Peyer's patch (tissue), 4 donors: Measurements from ENCODE around the gene KRTAP22-2. TPM values are rescaled to one million over a fixed set of nuclear protein-coding genes. Genes with fewer than 3 reads are reported as not detected.

ENCODE experiments used
- DNase-seq, 3 donors: peaks; one replicate each; pipeline ENCODE4 v3.0.0-alpha.2; 2017 to 2019
- H3K27ac ChIP-seq, 4 donors: fragments of 200-600 bp; sonication (generic); one replicate each; pipeline ENCODE4 v1.5.1; 2016 to 2019
- H3K27me3 ChIP-seq, 2 donors: fragments of 200-600 bp; sonication (generic); one replicate each; pipeline ENCODE4 v1.5.1; 2019
- H3K36me3 ChIP-seq, 3 donors: fragments of 200-600 bp; sonication (generic); one replicate each; pipeline ENCODE4 v1.5.1; 2016 to 2019
- H3K4me1 ChIP-seq, 4 donors: fragments of 200-600 bp; sonication (generic); one replicate each; pipeline ENCODE4 v1.5.1; 2016 to 2019
- H3K4me3 ChIP-seq, 4 donors: fragments of 200-600 bp; sonication (generic); 1 replicate in 3 of 4; 2 replicates in 1 of 4; pipeline ENCODE4 v1.5.1; 2016 to 2019; ENCODE audit warnings: mild to moderate bottlenecking in 1 of 4
- H3K9me3 ChIP-seq, 4 donors: fragments of 200-600 bp; sonication (generic); one replicate each; pipeline ENCODE4 v1.5.1; 2016 to 2019; ENCODE audit warnings: mild to moderate bottlenecking in 1 of 4
- POLR2A ChIP-seq, 2 donors: fragments of 450-650 bp; IDR thresholded peaks; one replicate each; pipeline ENCODE4 v1.5.1; 2017; ENCODE audit warnings: antibody characterized with exemption in 2 of 2, mild to moderate bottlenecking in 2 of 2, moderate library complexity in 2 of 2
- total RNA-seq, 4 donors: library from RNA; depleted of rRNA; stranded (reverse); fragments of >200 nt; gene quantifications; one replicate each; pipeline ENCODE4 v1.1.0, GENCODE V29; 2016
- TF ChIP-seq, protein P1 (sequence below), 6 experiments: fragments of 450-650 bp in 4 of 6; fragments of 200-600 bp in 2 of 6; sonication (generic) in 1 of 6; IDR thresholded peaks; one replicate each; pipeline ENCODE4 v1.5.1; 2017 to 2019; ENCODE audit warnings: antibody characterized with exemption in 6 of 6, mild to moderate bottlenecking in 3 of 6, moderate library complexity in 1 of 6

Gene KRTAP22-2
- total RNA-seq, 4 donors from 2014 or later, result not detected

DNA sequence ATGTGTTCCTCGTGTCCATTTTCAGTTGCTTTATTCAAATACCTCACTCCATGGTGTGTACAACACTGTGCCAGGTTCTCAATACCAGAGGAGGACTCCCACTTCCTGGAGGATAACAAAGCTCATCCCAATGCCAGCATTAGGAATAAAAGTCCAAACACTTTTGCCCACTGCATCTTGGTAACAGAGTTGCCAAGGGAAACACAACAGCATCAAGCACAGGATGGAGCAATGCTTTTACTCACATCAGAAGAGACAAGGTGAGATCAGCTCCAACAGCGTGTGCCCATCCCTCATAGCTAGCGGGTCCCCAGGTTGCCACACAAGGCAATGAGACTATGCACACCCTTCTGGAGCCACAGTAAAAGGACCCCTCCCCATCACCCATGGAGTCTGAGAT is 33.2 kb upstream of the KRTAP22-2 start:
- no peak for TF ChIP-seq POLR2A (IDR thresholded peaks at IDR 0.05)
- TF ChIP-seq, protein P1, sequence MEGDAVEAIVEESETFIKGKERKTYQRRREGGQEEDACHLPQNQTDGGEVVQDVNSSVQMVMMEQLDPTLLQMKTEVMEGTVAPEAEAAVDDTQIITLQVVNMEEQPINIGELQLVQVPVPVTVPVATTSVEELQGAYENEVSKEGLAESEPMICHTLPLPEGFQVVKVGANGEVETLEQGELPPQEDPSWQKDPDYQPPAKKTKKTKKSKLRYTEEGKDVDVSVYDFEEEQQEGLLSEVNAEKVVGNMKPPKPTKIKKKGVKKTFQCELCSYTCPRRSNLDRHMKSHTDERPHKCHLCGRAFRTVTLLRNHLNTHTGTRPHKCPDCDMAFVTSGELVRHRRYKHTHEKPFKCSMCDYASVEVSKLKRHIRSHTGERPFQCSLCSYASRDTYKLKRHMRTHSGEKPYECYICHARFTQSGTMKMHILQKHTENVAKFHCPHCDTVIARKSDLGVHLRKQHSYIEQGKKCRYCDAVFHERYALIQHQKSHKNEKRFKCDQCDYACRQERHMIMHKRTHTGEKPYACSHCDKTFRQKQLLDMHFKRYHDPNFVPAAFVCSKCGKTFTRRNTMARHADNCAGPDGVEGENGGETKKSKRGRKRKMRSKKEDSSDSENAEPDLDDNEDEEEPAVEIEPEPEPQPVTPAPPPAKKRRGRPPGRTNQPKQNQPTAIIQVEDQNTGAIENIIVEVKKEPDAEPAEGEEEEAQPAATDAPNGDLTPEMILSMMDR (IDR thresholded peaks at IDR 0.05), result no peak
- peaks cover 0 to 6% (median 0%) of the 10 kb centered on the region in 4 donors for H3K9me3 ChIP-seq

DNA sequence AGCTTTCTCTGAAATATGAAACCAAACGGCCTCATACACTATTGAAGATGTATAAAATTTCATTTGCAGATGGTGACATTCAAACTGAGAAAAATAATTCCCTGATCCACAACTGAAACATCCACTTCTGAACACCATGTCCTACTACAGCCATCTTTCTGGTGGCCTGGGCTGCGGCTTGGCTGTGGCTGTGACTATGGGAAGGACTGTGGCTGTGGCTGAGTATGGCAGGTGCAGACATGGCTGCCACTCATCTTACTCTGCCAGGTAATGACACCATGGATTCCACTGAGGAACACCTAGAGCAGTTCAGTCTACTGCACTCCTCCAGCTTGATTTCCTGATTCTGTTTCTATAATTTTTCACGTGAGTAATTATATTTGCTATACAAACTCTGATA is 30.3 kb upstream of the KRTAP22-2 start, which contains the start of gene KRTAP20-4:
Gene KRTAP20-4, plus strand, starts transcription at position 106 of the 400 bp plus-strand sequence.
- no peak for DNase-seq
- no peaks in the 10 kb centered on the region for H3K36me3 ChIP-seq
- H3K4me1 ChIP-seq, result no peaks in the 10 kb centered on the region
- no peak within 1 kb of the TSS for H3K27ac ChIP-seq
- H3K4me3 ChIP-seq, result no peak within 1 kb of the TSS
- no peaks in the 10 kb centered on the region for H3K27me3 ChIP-seq
- TF ChIP-seq, protein P1 (IDR thresholded peaks at IDR 0.05), result no peak
- TF ChIP-seq POLR2A (IDR thresholded peaks at IDR 0.05), result no peak
- peaks cover 0 to 6% (median 0%) of the 10 kb centered on the region in 4 donors for H3K9me3 ChIP-seq

More for the DNA sequence above, 33.2 kb upstream of the KRTAP22-2 start:
- Histone ChIP-seq H3K27ac (no peak overlapping the region), H3K4me1 (no peaks in the 10 kb centered on the region), H3K27me3 (no peaks in the 10 kb centered on the region), H3K36me3 (no peaks in the 10 kb centered on the region), H3K4me3 (no peak overlapping the region)
- DNase-seq, result no peak

DNA sequence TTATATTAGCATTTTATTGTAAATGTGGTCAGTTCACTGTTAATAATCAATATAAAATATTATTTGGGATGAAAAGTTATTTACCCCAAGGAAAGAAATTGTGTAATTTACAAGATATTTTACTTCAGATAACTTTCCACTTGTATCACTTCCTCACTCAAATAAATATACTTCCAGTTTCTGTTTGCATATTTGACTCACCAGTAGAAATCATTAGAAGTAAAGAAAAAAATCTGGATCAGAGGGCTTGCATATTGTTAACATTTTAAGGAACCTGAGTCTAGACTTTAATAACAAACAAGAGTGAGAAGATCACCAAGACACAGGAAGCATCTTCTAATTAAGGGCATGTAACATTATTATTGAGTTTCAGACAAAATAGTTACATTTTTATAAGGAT is 29.9 kb upstream of the KRTAP22-2 start:
- no peaks in the 10 kb centered on the region for H3K27me3 ChIP-seq
- H3K27ac ChIP-seq, result no peak overlapping the region
- H3K4me3 ChIP-seq, result no peak overlapping the region
- H3K9me3 ChIP-seq, result peaks cover 0 to 2% (median 0%) of the 10 kb centered on the region in 4 donors
- DNase-seq, result no peak
- TF ChIP-seq, protein P1 (IDR thresholded peaks at IDR 0.05), result no peak
- no peak for TF ChIP-seq POLR2A (IDR thresholded peaks at IDR 0.05)
- H3K4me1 ChIP-seq, result no peaks in the 10 kb centered on the region
- no peaks in the 10 kb centered on the region for H3K36me3 ChIP-seq

DNA sequence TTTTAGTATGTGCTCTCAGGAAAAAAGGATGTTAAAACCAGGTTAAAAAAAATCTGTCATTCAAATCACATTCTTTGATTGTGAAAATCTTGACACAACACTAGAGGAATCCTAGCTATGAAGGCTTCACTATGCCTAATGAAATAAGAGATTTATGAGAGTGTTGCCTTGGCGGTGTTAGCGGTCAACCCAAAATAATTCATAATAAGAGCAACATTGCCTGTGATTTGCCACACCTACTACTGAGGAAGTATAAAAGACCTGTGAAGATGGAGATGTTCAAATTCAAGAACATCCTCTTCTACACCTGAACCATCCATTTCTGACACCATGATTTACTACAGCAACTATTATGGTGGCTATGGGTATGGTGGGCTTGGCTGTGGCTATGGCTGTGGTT is 25.9 kb upstream of the KRTAP22-2 start, which contains the start of gene KRTAP20-1:
Gene KRTAP20-1, plus strand, starts transcription at position 301 of the 400 bp plus-strand sequence. Its CDS starts 30 bp downstream, at position 331.
- H3K9me3 ChIP-seq, result no peaks in the 10 kb centered on the region
- H3K4me1 ChIP-seq, result no peaks in the 10 kb centered on the region
- no peak within 1 kb of the TSS for H3K4me3 ChIP-seq
- no peak for TF ChIP-seq POLR2A (IDR thresholded peaks at IDR 0.05)
- TF ChIP-seq, protein P1 (IDR thresholded peaks at IDR 0.05), result no peak
- H3K27ac ChIP-seq, result no peak within 1 kb of the TSS
- DNase-seq, result no peak
- no peaks in the 10 kb centered on the region for H3K27me3 ChIP-seq
- no peaks in the 10 kb centered on the region for H3K36me3 ChIP-seq

DNA sequence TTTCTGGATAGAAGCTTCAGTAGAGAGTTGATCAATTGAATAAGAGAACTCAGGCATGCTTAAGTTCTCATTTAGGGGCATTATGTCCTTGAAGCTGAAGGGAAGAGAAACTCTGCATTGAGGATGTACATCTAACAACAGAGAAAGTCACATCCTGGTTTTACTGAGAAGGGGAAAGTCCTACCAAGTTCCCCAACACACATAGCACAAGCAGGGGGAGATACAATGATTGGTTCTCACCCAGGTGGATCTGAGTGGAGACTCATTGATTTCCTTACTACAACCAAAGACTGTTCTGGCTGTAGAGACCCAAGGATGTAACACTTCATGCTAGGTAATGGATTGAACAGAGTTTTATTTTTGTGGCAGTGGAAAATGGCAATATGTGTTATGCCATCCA is 25.0 kb upstream of the KRTAP22-2 start:
- H3K9me3 ChIP-seq, result no peaks in the 10 kb centered on the region
- no peaks in the 10 kb centered on the region for H3K4me1 ChIP-seq
- H3K27ac ChIP-seq, result no peak overlapping the region
- H3K27me3 ChIP-seq, result no peaks in the 10 kb centered on the region
- H3K36me3 ChIP-seq, result no peaks in the 10 kb centered on the region
- no peak overlapping the region for H3K4me3 ChIP-seq
- no peak for TF ChIP-seq POLR2A (IDR thresholded peaks at IDR 0.05)
- TF ChIP-seq, protein P1 (IDR thresholded peaks at IDR 0.05), result no peak
- no peak for DNase-seq

DNA sequence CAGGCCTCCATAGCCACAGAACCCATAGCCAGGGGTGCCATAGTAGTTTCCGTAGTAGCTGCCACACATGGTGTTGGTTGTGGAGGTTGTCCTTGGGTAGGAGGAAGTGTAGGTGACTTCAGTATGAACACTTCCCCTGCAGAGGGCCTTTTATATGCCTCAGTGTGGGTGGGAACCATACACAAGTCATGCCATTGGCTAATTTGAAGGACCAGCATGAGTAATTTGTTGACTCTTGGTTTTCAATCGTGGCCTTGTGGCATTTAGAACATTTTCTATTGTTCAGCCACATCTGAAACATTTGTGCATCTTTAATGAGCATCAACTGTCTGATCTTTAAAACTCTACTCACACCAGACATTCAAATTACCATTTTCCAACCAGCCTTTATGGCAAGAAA is 23.6 kb upstream of the KRTAP22-2 start, which contains the start of gene KRTAP6-1:
Gene KRTAP6-1, minus strand, starts transcription at position 95 of the 400 bp plus-strand sequence. Its CDS starts 26 bp downstream, at position 69.
- H3K36me3 ChIP-seq, result no peaks in the 10 kb centered on the region
- TF ChIP-seq POLR2A (IDR thresholded peaks at IDR 0.05), result no peak
- TF ChIP-seq, protein P1 (IDR thresholded peaks at IDR 0.05), result no peak
- H3K27ac ChIP-seq, result no peak within 1 kb of the TSS
- no peak within 1 kb of the TSS for H3K4me3 ChIP-seq
- no peaks in the 10 kb centered on the region for H3K9me3 ChIP-seq
- DNase-seq, result no peak
- H3K4me1 ChIP-seq, result no peaks in the 10 kb centered on the region
- no peaks in the 10 kb centered on the region for H3K27me3 ChIP-seq
